Measurements from ENCODE around the gene GPR15LG.

GRCh38 chr10:84188815-84189214 lies 15.2 kb downstream of the GPR15LG start:
- TF ChIP-seq, protein P1, sequence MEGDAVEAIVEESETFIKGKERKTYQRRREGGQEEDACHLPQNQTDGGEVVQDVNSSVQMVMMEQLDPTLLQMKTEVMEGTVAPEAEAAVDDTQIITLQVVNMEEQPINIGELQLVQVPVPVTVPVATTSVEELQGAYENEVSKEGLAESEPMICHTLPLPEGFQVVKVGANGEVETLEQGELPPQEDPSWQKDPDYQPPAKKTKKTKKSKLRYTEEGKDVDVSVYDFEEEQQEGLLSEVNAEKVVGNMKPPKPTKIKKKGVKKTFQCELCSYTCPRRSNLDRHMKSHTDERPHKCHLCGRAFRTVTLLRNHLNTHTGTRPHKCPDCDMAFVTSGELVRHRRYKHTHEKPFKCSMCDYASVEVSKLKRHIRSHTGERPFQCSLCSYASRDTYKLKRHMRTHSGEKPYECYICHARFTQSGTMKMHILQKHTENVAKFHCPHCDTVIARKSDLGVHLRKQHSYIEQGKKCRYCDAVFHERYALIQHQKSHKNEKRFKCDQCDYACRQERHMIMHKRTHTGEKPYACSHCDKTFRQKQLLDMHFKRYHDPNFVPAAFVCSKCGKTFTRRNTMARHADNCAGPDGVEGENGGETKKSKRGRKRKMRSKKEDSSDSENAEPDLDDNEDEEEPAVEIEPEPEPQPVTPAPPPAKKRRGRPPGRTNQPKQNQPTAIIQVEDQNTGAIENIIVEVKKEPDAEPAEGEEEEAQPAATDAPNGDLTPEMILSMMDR (IDR thresholded peaks at IDR 0.05; ENCODE audit: insufficient read depth, low read length, poor library complexity, severe bottlenecking) = no peak
- no peak for TF ChIP-seq EZH2phosphoT487 (conservative IDR thresholded peaks at IDR 0.05; ENCODE audit: low read length)

Data from SU-DHL-6 (cell line).